OCI-LY1 (cell line): ENCODE measurements around the gene LTBP1.

Experiments
- H2AFZ ChIP-seq: fragments of 200-600 bp; sonication (generic), shearing (Covaris generic); 2 replicates; pipeline ENCODE4 v1.6.0; 2014; ENCODE audit warnings: antibody characterized with exemption, mild to moderate bottlenecking, low read length
- H3F3A ChIP-seq: fragments of 200-600 bp; sonication (generic), shearing (Covaris generic); 2 replicates; pipeline ENCODE4 v1.6.0; 2014; ENCODE audit warnings: mild to moderate bottlenecking, antibody characterized with exemption, low read length, moderate library complexity; ENCODE audit not compliant: insufficient read depth
- H3K27ac ChIP-seq: fragments of 200-600 bp; sonication (generic); 2 replicates; pipeline ENCODE4 v1.5.1; 2014; ENCODE audit warnings: low read length, mixed run types, mild to moderate bottlenecking, low read depth; ENCODE audit not compliant: poor library complexity, severe bottlenecking
- H3K27me3 ChIP-seq: fragments of 200-600 bp; sonication (generic); 2 replicates; pipeline ENCODE4 v1.6.0; 2014; ENCODE audit warnings: antibody characterized with exemption, mild to moderate bottlenecking, low read length, moderate library complexity; ENCODE audit not compliant: insufficient read depth
- H3K36me3 ChIP-seq: fragments of 200-600 bp; sonication (generic); 2 replicates; pipeline ENCODE4 v1.6.1; 2014; ENCODE audit warnings: mild to moderate bottlenecking, antibody characterized with exemption, low read length, moderate library complexity, mixed read lengths; ENCODE audit not compliant: insufficient read depth
- H3K4me1 ChIP-seq: fragments of 200-600 bp; sonication (generic); 2 replicates; pipeline ENCODE4 v1.5.1; 2014; ENCODE audit warnings: mild to moderate bottlenecking, low read length, moderate library complexity; ENCODE audit not compliant: insufficient read depth, severe bottlenecking
- H3K4me2 ChIP-seq: fragments of 200-600 bp; sonication (generic), shearing (Covaris generic); 2 replicates; pipeline ENCODE4 v1.6.1; 2014; ENCODE audit warnings: low read length
- H3K4me3 ChIP-seq: fragments of 200-600 bp; sonication (generic); 2 replicates; pipeline ENCODE4 v1.5.1; 2014; ENCODE audit warnings: low read length, low read depth, mild to moderate bottlenecking, mixed read lengths; ENCODE audit not compliant: poor library complexity, severe bottlenecking
- H3K79me2 ChIP-seq: fragments of 200-600 bp; shearing (Covaris generic); 2 replicates; pipeline ENCODE4 v1.6.1; 2016; ENCODE audit warnings: mixed run types, low read length, mixed read lengths; ENCODE audit not compliant: insufficient read depth
- H3K9ac ChIP-seq: fragments of 200-600 bp; sonication (generic), shearing (Covaris generic); 2 replicates; pipeline ENCODE4 v1.6.1; 2014; ENCODE audit warnings: mild to moderate bottlenecking, low read length, mixed read lengths
- H3K9me2 ChIP-seq: fragments of 200-600 bp; sonication (generic), shearing (Covaris generic); 2 replicates; pipeline ENCODE4 v1.6.1; 2014; ENCODE audit warnings: low read depth, mild to moderate bottlenecking, low read length, mixed read lengths
- H3K9me3 ChIP-seq: fragments of 200-600 bp; shearing (Covaris generic); 2 replicates; pipeline ENCODE4 v1.6.1; 2014; ENCODE audit warnings: low read length, mixed read lengths
- H4K20me1 ChIP-seq: fragments of 200-600 bp; sonication (generic), shearing (Covaris generic); 2 replicates; pipeline ENCODE4 v1.6.0; 2016; ENCODE audit warnings: mild to moderate bottlenecking, low read length; ENCODE audit not compliant: insufficient read depth
- EZH2 ChIP-seq: fragments of 200-600 bp; sonication (generic), shearing (Covaris generic); IDR thresholded peaks from 2 replicates; pipeline ENCODE4 v1.8.0; 2017; ENCODE audit warnings: borderline replicate concordance, mixed run types, mild to moderate bottlenecking, antibody characterized with exemption, low read length, moderate library complexity, mixed read lengths
- TF ChIP-seq, protein P1 (sequence below): fragments of 200-600 bp; sonication (generic), shearing (Covaris generic); IDR thresholded peaks from 2 replicates; pipeline ENCODE4 v1.5.1; 2017; ENCODE audit warnings: mild to moderate bottlenecking, antibody characterized with exemption, low read length, moderate library complexity, mixed read lengths

LTBP1 gene

DNA sequence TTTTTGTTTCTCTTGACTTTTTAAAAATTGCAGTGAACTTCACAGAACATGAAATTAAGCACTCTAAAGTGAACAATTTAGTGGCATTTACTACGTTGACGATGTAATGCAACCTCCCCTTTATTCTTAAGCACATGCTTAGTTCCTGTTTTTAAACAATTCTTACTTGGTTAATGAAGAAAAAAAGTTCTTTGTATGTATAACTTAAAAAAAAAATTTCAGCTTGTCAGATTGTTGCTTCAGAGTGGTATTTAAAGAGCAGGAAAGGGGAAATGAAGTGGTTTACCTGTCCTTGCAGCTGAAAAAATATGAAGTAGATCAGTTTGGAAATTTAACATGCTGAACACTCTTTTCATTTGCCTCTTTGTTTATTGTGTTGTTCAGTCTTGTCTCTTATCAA, 434.0 kb downstream of the LTBP1 start:
- H3K79me2 ChIP-seq: no peaks in the 10 kb centered on the region
- no peaks in the 10 kb centered on the region for H3K9me2 ChIP-seq
- 0 out of 2 replicates have a peak overlapping the region, but pooled peaks have one; percentile 4 for H3K9ac ChIP-seq
- H2AFZ ChIP-seq: no peak overlapping the region
- no peaks in the 10 kb centered on the region for H4K20me1 ChIP-seq
- TF ChIP-seq EZH2: no peak
- TF ChIP-seq, protein P1, sequence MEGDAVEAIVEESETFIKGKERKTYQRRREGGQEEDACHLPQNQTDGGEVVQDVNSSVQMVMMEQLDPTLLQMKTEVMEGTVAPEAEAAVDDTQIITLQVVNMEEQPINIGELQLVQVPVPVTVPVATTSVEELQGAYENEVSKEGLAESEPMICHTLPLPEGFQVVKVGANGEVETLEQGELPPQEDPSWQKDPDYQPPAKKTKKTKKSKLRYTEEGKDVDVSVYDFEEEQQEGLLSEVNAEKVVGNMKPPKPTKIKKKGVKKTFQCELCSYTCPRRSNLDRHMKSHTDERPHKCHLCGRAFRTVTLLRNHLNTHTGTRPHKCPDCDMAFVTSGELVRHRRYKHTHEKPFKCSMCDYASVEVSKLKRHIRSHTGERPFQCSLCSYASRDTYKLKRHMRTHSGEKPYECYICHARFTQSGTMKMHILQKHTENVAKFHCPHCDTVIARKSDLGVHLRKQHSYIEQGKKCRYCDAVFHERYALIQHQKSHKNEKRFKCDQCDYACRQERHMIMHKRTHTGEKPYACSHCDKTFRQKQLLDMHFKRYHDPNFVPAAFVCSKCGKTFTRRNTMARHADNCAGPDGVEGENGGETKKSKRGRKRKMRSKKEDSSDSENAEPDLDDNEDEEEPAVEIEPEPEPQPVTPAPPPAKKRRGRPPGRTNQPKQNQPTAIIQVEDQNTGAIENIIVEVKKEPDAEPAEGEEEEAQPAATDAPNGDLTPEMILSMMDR: no peak
- no peak overlapping the region for H3K4me3 ChIP-seq
- peaks cover 31% of the 10 kb centered on the region; the same call in 1 of the 2 replicates for H3K36me3 ChIP-seq
- peaks cover 25% of the 10 kb centered on the region for H3K4me1 ChIP-seq
- peak overlapping the region; percentile 54 for H3K27ac ChIP-seq
- peak overlapping the region; percentile 1; the same call in 1 of the 2 replicates for H3K4me2 ChIP-seq
- H3K27me3 ChIP-seq: no peaks in the 10 kb centered on the region
- no peaks in the 10 kb centered on the region for H3F3A ChIP-seq
- H3K9me3 ChIP-seq: no peaks in the 10 kb centered on the region

DNA sequence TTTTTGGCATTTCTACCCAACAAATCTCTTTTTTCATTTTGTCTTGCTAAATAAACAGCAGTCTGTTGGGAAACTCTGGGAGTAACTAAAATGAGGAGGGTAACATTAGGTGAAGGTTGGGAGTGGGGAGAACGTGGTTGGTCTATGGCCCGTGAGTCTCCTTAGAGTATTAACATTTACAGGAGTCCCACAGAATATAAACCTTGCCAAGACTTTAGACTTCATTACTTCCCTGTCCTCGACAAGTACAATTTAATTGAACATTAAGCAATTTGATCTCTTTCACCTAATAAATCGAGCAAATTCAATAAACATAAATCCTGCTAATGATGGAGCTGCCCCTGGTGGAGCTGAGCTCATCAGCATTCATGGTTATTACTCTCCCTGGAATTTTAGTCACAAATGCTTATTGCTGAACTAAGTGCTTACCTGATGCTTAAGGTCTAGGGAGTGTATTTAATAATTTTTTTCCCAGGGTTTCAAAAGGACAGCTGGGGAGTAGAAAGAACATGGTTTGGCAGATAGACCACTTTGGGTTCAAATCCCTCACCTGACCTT, 434.6 kb downstream of the LTBP1 start:
- no peaks in the 10 kb centered on the region for H3K79me2 ChIP-seq
- no peaks in the 10 kb centered on the region for H3K9me3 ChIP-seq
- no peak for TF ChIP-seq EZH2
- H3K9ac ChIP-seq: no peak overlapping the region
- peaks cover 35% of the 10 kb centered on the region; the same call in 1 of the 2 replicates for H3K36me3 ChIP-seq
- H3F3A ChIP-seq: no peaks in the 10 kb centered on the region
- no peaks in the 10 kb centered on the region for H3K27me3 ChIP-seq
- no peaks in the 10 kb centered on the region for H4K20me1 ChIP-seq
- H3K4me1 ChIP-seq: peaks cover 25% of the 10 kb centered on the region
- no peaks in the 10 kb centered on the region for H3K9me2 ChIP-seq
- no peak overlapping the region for H3K4me3 ChIP-seq
- peak overlapping the region; percentile 54 for H3K27ac ChIP-seq
- H3K4me2 ChIP-seq: no peak overlapping the region
- no peak overlapping the region for H2AFZ ChIP-seq

DNA sequence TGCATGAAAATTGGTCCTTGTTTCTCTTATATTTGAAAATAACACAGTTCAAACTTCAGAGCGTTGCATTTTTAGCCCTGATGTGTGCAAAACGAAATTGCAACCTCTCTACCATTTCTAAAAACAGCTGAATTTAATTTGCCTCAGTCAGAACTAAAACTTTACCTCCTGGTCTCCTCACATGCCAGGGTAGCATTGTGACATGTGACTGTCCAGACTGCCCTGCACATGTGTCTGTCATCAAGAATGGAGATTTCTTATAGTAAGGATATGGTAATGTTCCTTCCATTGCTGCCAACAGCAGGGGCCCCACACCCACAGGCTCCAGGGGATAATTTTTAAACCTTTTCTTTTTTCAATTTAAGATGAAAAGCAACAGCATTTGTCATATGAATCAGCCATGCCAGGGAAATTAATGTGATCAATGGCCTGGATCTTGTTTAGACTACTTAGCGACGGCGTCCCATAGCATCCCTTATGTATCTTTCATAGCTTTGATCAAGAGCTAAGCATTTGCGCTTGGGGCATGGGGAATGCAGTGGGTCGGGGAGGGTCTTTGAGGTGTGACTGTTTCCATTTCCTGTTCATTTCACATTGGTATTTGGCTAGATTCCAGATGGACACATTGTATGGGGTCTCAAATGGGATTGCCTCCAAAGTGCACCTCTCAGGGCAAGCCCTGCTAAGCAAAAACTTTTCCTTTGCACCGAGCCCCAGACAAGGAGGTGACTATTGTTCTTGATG, 437.3 kb downstream of the LTBP1 start:
- Histone ChIP-seq H3K27ac (no peak overlapping the region), H4K20me1 (no peaks in the 10 kb centered on the region), H3K9ac (no peak overlapping the region), H2AFZ (no peak overlapping the region), H3K36me3 (peaks cover 47% of the 10 kb centered on the region), H3K4me2 (no peak overlapping the region), H3K9me3 (no peaks in the 10 kb centered on the region), H3K9me2 (no peaks in the 10 kb centered on the region), H3K79me2 (no peaks in the 10 kb centered on the region), H3K4me1 (peaks cover 25% of the 10 kb centered on the region), H3K27me3 (no peaks in the 10 kb centered on the region), H3F3A (no peaks in the 10 kb centered on the region), H3K4me3 (no peak overlapping the region)
- TF ChIP-seq EZH2: no peak
- TF ChIP-seq, protein P1: no peak
